SK-N-SH (cell line): Measurements from ENCODE around the gene TFCP2L1.

Source experiments
- CHD2 ChIP-seq: fragments of 150-350 bp; IDR thresholded peaks from 2 replicates; pipeline ENCODE4 v1.6.1; 2018; ENCODE audit warnings: low read length; ENCODE audit not compliant: partially characterized antibody
- CTCF ChIP-seq: fragments of 200-600 bp; sonication (generic); IDR thresholded peaks from 2 replicates; pipeline ENCODE4 v1.6.1; 2017; ENCODE audit warnings: antibody characterized with exemption, mild to moderate bottlenecking, moderate library complexity
- EP300 ChIP-seq, 2 experiments: IDR thresholded peaks; 2 replicates each; pipeline versions ENCODE4 v1.4.0 to v1.6.1; 2012; ENCODE audit warnings: borderline replicate concordance in 1 of 2, low read depth in 1 of 2, low read length in 1 of 2
- EZH2phosphoT487 ChIP-seq: fragments of 200-600 bp; sonication (generic); IDR thresholded peaks from 2 replicates; pipeline ENCODE4 v1.6.1; 2017; ENCODE audit warnings: low read depth, mixed run types, mild to moderate bottlenecking, antibody characterized with exemption, moderate library complexity, borderline replicate concordance
- FOSL2 ChIP-seq: IDR thresholded peaks from 2 replicates; pipeline ENCODE4 v1.4.0; 2012; ENCODE audit warnings: low read depth, mild to moderate bottlenecking, moderate library complexity, borderline replicate concordance
- JUND ChIP-seq: IDR thresholded peaks from 2 replicates; pipeline ENCODE4 v1.4.0; 2012
- MAX ChIP-seq: IDR thresholded peaks from 2 replicates; pipeline ENCODE4 v1.4.0; 2012; ENCODE audit warnings: low read depth
- MEF2A ChIP-seq: IDR thresholded peaks from 2 replicates; pipeline ENCODE4 v1.4.0; 2012; ENCODE audit warnings: low read depth, borderline replicate concordance
- MXI1 ChIP-seq: IDR thresholded peaks from 2 replicates; pipeline ENCODE4 v1.6.1; 2012; ENCODE audit warnings: mild to moderate bottlenecking, low read depth, low read length, improper control_type of control experiment
- SIN3A ChIP-seq: IDR thresholded peaks from 2 replicates; pipeline ENCODE4 v1.6.1; 2012; ENCODE audit warnings: low read depth, mild to moderate bottlenecking, low read length, moderate library complexity, borderline replicate concordance
- TEAD4 ChIP-seq: IDR thresholded peaks from 2 replicates; pipeline ENCODE4 v1.4.0; 2012; ENCODE audit warnings: mild to moderate bottlenecking, borderline replicate concordance; ENCODE audit not compliant: insufficient read depth
- USF2 ChIP-seq: fragments of 150-350 bp; IDR thresholded peaks from 2 replicates; pipeline ENCODE4 v1.6.1; 2017; ENCODE audit warnings: antibody characterized with exemption, low read length, low read depth, borderline replicate concordance
- YY1 ChIP-seq: IDR thresholded peaks from 2 replicates; pipeline ENCODE4 v1.4.0; 2012; ENCODE audit warnings: low read depth, mild to moderate bottlenecking
- ZBTB33 ChIP-seq: IDR thresholded peaks from 2 replicates; pipeline ENCODE4 v1.4.0; 2012; ENCODE audit warnings: low read depth, borderline replicate concordance

- TF ChIP-seq CHD2 (no peak), CTCF (no peak), ZBTB33 (no peak), TEAD4 (no peak), EZH2phosphoT487 (no peak), EP300 (IDR thresholded peaks at IDR 0.05; ENCODE audit: borderline replicate concordance in 1 of 2, low read depth in 1 of 2, low read length in 1 of 2) (no peak), JUND (no peak), MAX (no peak), MXI1 (no peak), USF2 (no peak), FOSL2 (no peak), SIN3A (no peak), MEF2A (no peak), YY1 (no peak)
These were observed 105.5 kb downstream of the TFCP2L1 start for GRCh38 chr2:121179467-121179866.
